HG03095 (cell line): ENCODE measurements around the gene OR6N1.

Experiments used
- ATAC-seq: cut with Tn5 transposase; IDR thresholded peaks from one replicate; pipeline ENCODE4 v1.9.1; 2021; ENCODE audit warnings: moderate library complexity; ENCODE audit not compliant: unreplicated experiment

Gene OR6N1, protein sequence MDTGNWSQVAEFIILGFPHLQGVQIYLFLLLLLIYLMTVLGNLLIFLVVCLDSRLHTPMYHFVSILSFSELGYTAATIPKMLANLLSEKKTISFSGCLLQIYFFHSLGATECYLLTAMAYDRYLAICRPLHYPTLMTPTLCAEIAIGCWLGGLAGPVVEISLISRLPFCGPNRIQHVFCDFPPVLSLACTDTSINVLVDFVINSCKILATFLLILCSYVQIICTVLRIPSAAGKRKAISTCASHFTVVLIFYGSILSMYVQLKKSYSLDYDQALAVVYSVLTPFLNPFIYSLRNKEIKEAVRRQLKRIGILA

DNA sequence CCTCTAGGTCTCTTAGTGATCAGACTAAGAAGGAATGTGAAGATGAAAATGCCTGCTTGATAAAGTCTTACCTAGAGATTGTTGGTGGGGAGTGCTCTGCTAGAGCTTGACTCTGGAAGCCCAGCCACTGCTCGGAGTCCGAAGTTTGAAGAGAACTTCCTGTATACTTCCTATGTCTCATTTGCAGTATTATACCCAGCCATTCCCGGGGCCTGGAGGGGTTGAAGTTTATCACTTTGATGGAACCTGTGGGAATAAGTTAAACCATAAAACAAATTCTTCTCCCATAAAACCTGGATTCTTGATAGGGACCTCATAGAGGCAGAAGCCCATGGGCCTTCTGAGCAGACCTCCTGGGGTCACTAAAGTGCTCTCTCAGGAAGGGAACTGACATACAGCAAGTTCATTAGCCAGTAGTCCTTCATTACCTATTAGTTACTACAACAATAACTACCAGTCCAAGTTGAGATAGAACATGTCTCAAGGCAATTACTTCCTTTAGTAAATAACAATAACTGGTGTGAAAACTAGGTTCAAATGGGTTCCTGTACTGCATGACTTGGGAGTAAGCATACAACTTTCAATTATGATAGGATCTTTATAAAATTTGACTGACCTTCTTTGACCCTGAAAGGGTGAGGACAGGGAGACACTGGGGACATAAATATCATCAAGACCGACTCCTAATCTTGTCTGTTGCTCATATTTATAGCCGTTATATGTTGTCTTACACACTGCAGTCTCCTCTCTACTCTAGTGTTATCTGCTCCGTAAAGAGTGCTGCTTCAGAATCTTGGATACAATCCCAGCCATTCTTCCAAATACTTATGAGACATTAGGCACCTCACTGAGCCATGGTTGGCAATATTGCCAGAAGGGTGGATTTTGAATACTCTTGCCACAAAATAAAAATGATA, at the start of gene OR6N1:
Gene OR6N1, minus strand, starts transcription at position 246 of the 917 bp plus-strand sequence. CDS start 5,513 bp downstream, outside the sequence.
- no peak for ATAC-seq

DNA sequence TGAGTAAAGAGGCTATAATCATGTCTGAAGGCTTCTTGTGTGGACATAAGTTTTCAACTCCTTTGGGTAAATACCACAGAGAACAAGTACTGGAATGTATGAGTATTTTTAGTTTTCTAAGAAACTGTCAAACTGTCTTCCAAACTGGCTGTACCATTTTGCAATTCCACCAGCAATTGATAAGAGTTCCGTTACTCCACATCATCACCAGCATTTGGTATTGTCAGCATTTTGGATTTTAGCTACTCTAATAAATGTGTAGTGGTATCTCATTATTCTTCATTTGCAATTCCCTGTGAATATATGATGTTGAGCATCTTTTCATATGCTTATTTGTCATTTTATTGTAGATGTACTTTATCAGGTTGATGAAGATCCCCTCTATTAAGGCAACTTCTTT, 49.7 kb upstream of the OR6N1 start:
- no peak for ATAC-seq

DNA sequence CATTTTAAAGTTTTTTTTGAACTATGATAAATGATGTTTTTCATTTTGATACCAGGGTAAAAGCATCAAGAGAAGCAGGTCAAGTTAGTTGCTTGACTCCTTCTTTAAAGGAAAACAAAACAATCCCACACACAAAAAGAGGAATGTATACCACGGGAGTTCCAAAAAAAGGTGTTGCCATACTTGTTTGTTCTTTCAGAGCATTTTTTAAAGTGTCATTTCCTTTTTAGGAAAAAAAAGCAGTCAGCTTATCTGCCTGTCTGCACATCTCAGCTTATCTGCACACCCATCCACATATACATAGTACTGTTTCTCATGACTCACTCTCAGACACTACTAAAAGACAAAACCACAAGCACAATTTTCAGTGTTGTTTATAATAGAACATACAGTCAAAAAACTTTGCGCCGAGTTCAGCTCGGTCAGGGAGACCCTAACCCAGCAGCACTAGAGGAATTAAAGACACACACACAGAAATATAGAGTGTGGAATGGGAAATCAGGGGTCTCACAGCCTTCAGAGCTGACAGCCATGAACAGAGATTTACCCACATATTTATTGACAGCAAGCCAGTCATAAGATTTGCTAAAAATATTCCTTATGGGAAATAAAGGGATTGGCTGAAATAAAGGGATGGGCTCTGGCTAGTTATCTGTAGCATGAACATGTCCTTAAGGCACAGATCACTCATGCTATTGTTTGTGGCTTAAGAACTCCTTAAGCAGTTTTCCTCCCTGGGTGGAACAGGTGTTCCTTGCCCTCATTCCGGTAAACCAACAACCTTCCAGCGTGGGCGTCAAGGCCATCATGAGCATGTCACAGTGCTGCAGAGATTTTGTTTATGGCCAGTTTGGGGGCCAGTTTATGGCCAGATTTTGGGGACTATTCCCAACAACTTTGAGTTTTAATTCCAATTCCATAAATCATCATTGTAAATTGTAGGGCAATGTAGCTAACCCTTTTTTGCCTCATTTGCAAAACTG, 47.8 kb upstream of the OR6N1 start:
- ATAC-seq: peak; percentile 98

DNA sequence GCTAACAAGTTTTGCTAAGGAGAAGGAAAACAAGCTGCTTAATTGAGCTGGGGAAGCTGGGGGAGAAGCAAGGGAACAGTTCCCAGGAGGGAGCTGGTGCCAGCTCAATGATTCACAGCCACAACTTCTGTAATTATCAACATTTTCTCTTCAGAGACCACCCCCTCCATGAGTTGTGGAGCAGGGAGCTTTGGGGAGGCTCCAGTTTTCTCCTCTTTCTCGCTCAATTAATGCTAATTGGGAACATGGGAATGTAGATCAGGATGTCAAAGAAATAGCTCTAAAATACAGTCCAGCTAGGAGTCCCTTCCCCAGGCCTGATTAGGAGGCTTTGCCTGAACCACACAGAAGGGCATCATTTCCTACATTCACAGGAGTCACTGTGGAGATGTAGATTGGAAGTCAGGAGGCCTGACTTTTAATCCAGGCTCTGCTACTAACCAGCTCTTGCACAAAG, 47.0 kb upstream of the OR6N1 start:
- peak; percentile 27 for ATAC-seq

DNA sequence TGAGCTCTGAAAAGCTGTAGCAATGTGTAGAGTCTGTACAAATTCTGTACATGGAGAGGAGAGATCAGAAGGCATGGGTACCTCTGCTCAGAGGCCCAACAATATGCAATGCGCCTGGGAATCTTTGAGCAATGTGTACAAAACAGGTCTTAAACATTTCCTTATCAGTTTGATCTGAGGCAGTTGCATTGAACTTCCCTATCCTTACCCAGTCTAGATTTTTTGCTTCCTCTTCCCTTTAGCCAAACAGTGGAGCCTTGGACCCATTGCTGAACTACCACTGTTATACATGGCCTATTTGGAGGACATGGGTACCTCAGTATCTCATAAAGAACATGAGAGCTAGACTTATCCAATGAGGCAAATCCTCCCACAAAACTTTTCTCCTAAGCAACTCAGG, 46.6 kb upstream of the OR6N1 start:
- no peak for ATAC-seq

DNA sequence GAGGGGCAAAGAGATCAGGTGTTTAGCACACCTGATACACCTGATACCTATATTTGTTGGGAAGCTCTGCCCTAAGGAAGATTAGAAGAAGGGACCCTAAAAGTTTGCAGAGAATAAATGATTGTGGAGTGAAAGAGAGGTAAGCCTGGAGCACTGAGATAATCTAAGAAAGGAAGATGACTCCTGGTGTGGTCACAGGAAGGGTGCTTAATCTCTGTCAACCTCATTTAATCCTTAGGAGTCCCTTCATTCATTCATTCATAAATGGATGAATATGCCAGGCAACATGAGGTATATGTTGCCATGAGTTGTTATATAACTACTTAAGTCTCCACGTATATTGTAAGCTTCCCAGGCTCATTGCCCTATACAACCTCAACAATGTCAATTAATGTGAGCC, 43.0 kb upstream of the OR6N1 start:
- no peak for ATAC-seq

DNA sequence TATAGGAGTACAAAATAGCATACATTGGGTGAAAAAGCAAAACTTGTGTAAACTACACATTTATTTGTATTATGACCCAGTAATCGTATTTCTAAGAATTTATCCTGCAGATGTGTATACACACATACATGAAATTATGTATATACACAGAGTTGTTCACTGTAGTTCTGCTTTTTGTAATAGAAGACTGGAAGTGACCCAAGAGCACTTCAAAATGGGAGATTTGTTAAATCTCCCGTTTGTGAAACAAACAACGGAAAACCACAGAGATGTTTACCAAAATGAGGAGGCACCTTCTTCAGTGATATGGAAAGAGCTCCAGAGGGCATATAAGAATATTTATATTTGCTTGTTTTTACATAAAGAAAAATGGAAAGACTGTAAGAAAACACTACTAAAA, 41.2 kb upstream of the OR6N1 start:
- ATAC-seq: no peak

DNA sequence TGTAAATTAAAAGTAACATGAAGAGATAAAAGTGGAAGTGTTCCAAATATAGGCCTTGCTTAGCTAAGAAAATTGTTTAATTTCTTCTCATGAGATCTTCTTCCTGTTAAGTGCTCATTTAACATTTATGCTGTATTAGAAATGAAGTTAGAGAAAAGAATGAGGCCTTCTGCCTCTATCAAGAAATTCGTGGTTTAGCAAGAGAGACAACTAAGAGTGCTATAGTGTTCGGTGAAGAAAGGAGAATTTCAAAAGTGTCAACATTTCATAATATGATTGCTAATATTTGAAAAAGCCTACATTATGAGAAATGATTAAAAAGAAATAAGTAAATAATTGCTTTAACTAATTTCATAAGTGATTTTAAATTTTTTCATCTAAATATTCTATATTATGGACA, 40.3 kb upstream of the OR6N1 start:
- no peak for ATAC-seq

DNA sequence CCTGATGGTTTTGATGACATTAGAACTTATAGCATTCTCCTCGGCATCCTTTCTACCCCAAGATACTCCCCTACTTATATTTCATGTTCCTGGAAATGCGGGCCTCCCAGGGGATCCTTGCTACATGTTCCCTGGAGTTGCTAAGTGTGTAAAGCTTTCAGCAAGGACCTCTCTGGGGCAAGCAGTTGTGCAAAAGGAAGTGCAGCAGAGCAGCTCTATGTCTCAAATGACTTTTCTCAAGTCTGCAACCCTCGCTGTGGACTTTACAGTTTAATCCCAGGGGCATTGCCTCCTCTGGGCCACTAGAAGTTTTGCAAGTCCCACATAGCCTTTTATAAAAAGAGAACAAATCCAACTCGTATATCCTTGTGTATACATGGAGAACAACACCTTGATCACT, 38.3 kb upstream of the OR6N1 start:
- no peak for ATAC-seq

DNA sequence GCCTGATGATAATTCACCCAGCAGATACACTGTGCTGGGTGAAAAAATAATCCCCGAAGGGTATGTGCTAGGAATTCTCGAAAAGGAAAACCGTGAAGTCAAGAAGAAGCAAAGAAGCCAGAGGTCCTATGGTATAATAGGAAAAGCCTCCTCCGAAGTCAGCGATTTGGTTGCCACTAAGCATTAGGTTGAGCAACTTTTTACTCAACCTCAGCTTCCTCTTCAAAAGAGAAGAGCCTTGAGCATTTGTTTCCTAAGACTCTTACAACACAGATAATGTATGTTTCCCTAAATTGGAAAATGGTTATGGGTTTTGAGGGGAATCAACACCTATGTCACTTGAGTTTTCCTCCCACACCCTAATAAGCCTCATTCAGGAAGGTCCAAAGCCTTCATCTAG, 37.9 kb upstream of the OR6N1 start:
- ATAC-seq: no peak

DNA sequence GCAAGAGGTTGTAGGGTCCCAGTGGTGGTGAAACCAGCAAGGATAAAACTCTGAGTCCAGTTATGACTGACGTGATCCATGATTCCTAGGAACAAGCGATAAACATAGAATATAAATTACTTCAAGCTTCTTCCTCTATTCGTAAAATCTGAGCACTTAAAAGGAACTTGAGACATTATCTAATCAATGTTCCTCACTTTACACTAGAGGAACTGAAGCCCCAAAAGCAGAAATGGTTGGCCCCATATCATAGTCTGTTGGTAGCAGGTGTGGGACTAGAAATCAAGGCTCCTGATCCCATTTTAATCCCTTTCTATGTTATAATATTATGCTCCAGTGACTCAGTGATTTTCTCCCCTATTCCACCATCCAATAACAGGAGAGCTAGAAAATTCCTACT, 37.3 kb upstream of the OR6N1 start:
- ATAC-seq: no peak

DNA sequence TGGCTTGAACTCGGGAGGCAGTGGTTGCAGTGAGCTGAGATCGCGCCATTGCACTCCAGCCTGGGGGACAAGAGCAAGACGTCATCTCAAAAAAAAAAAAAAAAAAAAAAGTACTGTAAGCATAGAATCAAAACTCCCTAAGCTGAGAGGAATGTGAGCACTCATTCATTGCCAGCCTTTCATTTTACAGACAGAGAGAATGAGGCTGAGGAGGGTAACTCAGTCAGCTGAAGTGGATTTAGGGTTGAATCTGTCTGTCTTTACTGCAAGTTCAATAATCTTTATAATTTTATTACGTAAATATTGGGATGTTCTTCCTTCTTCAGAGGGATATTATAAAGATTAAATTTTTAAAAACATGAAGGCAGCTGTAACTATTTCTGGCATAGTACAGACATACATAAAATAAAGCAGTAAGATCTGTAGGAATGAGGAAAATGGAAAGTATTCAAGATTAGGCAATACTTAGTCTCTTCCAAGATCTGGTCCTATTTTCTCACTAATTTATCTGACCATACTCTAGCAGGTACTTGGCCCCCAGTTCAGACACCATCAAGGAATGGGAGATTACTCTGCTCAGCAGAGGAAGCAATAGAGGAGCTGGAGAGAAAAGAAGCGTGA, 35.0 kb upstream of the OR6N1 start:
- no peak for ATAC-seq

DNA sequence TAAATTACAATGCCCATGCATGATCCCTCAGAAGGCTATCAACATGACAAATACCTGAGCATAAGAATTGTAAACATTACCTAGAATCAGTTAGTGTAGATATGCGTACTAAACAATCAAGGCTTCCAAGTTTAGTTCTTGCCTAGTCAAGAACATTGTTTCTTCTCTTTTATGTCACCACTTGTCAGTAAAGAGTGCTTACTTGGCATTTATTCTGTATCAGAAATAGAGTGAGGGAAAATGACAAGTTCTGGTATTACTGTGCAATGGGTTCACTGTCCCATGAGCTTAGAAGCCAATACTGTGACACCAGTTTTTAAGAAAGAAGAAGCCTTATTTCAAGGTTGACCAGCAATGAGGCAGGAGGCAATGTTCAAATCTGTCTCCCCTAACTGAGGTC, 31.7 kb upstream of the OR6N1 start:
- no peak for ATAC-seq

DNA sequence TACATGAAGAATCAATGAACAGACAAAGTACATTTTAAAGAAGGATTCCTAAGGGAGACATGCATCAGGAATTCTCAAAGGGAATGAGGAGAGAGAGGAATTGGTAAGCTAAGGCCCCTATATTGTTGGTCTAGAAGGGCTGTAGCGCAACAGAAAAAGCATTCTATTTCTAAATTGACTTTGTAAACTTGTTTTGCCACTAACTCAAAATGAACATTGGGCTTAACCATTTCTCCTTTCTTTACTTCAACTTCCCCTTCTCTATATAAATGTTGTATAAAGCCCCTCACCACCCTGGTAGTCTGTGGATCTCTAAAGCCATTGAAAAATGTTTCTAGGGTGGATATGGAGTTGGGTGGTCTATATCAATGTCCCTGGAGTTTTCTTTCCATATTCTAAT, 29.4 kb upstream of the OR6N1 start:
- ATAC-seq: no peak

DNA sequence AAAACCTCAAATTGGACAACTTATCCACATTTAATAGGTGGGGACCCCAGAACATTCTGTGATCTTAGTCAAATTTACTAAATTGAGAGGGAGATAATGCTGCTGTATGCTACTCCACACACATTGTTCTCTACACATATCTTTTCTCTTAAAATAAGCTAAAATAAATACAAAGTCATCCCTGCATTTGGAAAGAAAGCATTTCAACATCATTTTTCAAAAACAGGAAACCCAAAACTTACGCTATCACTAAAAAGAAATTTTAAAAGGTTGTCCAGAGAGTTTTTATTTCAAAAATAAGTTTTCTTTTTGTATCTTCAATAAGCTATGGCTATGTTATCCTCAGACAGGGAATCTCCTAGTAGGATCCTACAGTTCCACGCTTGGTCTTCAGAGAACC, 28.5 kb upstream of the OR6N1 start:
- ATAC-seq: no peak

DNA sequence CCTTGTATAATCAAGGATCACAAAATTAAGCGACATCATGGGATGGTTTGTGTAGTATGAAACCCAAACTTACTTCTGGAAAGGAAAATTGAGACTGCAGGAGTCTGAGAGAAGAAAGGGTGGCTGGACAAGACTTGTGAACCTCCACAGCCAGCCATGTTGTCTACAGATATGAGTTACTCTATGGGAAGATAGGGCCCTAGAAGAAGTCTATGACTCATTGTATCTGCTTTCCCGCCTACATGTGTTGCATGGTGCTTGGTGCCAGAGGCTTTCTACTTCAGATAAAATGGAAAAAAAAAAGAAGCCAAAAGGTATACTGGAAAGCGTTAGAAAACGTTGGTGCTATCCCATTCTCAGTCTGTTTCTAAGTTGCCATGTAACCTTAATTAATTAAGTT, 27.7 kb upstream of the OR6N1 start:
- no peak for ATAC-seq

DNA sequence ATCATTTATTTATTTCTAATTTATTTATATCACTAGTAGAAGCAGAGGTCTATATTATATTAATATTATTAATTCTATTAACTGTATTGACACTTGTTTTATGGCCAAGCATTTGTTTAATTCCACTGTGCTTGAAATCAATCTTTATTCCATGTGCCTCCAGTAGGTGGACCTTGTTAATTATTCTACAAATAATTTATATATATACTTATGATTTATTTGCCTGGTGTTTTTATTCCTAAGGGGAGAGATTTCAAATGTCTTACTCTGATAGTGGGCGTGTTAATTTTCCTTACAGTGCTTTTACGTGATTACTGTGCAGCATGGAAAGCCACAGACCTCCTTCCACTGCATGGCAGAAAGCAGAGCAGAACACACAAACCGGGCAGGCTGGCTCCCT, 26.5 kb upstream of the OR6N1 start:
- no peak for ATAC-seq

DNA sequence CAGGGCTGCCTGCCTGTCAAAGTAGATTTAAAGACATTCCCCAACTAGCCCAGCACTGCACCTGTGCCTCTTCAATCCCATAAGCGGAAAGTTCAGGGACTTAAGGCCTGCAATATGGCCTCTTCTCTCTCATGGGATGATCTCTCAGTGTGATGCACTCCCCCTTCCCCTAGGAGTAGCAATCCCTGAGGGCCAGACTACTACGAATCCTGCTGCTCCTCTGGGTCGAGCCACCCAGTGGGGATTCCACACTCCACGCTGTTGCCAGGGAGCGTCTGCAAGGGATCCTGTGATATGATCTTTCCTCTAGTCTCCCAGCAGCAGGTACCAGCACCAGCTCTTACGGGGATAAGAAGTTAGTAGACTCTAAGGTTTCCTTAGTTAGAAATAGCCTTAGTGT, 22.3 kb upstream of the OR6N1 start:
- ATAC-seq: no peak

DNA sequence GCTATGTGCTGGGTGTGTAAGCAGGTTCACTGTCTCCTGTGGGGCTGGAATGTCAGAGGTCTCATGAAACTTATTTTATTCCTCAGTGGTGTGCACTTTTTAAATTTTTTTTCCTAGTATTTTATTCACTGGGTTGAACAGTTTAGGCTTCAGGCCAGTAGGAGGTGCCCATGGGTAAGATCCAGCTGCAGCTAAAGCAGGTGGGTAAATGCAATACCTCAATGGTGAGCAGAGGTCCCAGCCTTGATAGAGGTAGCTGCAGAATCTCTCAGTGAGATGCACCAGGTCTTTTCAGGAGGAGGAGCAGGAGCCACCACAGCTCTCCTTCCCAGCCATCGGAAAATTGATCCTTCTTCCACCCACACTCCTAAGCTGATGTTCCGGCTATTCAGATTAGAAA, 21.6 kb upstream of the OR6N1 start:
- ATAC-seq: no peak

DNA sequence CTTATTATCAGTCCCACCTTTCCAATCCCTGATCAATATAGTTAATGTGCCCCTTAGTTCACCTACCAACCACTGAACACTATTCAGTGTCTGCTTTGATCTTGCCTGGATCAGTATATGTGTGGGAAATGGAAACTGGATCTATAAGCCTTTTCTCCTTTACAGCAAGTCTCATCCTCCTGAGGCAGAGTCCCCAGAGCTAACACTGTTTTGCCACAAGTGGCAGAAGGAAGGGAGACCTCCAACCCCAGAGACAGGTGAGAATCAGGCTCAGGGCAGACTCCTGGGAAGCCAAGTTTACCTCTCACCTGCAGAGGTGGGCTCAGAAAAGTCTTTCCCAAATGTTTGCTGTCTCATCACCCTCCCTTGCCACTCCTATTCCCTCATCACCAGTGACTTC, 9.1 kb upstream of the OR6N1 start, which contains the start of gene OR6N2:
Gene OR6N2, minus strand, starts transcription at position 101 of the 400 bp plus-strand sequence. CDS start 3,569 bp downstream, outside the sequence.
- no peak for ATAC-seq
